ENCODE results near the gene SMARCD3.

The SMARCD3 gene

DNA sequence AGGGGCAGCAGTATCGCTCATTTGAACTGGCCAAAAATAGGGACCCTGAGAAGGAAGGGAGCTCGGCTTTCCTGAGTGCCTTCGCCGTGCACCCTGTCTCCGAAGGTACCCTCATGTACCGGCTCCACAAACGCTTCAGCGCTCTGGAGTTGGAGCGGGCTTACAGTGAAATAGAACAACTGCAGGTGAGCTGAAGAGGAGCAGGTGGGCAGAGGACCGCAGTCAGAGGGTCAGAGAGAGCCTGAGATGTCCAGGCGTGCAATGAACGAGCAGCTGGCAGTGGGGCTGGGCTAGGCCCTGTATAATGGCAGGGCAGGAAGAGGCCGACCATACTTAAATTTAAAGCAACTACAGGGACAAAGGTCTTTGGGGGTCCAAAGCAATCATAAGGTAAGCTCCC is 12.1 kb downstream of the SMARCD3 start:
- DNase-seq (ENCODE audit: low spot score), result no peak

DNA sequence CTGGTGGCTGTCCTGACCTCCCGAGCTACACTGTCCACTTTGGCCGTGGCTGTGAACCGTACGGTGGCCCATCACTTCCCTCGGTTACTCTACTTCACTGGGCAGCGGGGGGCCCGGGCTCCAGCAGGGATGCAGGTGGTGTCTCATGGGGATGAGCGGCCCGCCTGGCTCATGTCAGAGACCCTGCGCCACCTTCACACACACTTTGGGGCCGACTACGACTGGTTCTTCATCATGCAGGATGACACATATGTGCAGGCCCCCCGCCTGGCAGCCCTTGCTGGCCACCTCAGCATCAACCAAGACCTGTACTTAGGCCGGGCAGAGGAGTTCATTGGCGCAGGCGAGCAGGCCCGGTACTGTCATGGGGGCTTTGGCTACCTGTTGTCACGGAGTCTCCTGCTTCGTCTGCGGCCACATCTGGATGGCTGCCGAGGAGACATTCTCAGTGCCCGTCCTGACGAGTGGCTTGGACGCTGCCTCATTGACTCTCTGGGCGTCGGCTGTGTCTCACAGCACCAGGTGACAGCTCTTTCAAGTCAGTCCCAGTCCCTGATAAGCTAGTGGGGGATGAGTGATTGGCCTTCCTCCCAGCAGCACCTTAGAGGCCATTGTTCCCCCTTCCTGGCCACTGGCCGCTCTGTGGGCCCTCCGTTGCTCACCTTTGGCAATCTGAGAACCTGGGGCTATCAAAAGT is 13.3 kb downstream of the SMARCD3 start:
- DNase-seq (ENCODE audit: low spot score), result no peak

DNA sequence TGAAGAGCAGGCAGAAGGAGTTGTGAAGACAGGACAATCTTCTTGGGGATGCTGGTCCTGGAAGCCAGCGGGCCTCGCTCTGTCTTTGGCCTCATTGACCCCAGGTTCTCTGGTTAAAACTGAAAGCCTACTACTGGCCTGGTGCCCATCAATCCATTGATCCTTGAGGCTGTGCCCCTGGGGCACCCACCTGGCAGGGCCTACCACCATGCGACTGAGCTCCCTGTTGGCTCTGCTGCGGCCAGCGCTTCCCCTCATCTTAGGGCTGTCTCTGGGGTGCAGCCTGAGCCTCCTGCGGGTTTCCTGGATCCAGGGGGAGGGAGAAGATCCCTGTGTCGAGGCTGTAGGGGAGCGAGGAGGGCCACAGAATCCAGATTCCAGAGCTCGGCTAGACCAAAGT is 14.7 kb downstream of the SMARCD3 start:
- no peak for DNase-seq (ENCODE audit: low spot score)

GRCh38 chr7:151232917-151233701 is 15.4 kb downstream of the SMARCD3 start:
- peak; percentile 90 for DNase-seq (ENCODE audit: low spot score)

DNA sequence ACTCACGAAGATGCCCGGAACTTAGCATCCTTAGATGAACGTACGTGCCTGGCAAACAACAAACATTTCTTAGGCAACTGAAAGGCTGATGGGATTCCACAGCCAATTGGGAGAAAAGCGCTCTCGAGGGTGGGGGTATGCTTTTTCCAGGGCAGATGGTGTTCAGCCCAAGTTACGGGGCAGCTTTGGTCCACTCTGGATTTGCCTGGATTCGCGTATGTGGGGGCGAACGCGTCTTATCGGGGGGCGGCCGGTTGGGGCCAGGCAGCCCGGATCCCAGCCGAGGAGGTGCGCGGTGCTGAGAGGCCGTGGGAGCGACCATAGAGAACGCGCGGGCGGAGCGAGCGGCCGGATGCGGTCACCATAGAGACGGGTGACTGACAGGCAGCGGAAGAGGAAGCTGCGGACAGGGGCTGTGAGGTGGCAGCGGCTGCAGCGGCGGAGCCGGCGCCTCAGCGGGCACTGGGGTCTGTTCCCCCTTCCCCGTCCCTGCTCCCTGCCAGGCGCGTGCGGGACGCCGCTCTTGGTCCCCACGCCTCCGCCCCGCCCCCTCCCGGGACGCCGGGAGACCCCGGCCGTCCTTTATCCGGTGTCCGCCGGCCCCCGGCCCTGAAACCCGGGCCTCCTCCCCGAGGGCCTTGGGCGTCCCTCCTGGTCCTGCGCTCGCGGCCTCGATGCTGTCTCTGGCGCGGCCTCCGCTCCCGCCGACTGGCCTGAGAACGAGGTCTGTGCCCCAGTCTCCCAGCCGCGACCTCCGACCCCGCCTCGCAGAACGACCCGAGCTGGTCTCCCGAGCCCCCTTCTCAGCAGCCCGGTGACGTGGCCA is 16.2 kb downstream of the SMARCD3 start, which contains the start of gene CHPF2:
Gene CHPF2 (plus strand): TSS at position 393 of the 826 bp plus-strand sequence. CDS start 1,529 bp downstream, outside the sequence.
- DNase-seq (ENCODE audit: low spot score), result peak; percentile 88

GRCh38 chr7:151231080-151231479 is 17.4 kb downstream of the SMARCD3 start:
- DNase-seq (ENCODE audit: low spot score), result no peak

DNA sequence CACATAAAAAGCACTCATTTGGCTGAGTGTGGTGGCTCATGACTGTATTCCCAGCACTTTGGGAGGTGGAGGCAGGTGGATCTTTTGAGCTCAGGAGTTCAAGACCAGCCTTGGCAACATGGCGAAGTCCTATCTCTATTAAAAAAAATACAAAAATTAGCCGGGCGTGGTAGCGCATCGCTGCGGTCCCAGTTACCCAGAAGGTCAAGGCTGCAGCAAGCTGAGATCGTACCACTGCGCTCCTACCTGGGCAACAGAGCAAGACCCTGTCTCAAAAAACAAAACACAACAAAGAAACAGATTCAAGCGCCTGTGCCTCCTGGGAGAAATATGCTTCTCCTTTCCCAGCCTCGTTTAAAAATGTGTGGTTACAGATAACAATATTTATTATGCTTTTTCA is 19.2 kb downstream of the SMARCD3 start:
- no peak for DNase-seq (ENCODE audit: low spot score)

DNA sequence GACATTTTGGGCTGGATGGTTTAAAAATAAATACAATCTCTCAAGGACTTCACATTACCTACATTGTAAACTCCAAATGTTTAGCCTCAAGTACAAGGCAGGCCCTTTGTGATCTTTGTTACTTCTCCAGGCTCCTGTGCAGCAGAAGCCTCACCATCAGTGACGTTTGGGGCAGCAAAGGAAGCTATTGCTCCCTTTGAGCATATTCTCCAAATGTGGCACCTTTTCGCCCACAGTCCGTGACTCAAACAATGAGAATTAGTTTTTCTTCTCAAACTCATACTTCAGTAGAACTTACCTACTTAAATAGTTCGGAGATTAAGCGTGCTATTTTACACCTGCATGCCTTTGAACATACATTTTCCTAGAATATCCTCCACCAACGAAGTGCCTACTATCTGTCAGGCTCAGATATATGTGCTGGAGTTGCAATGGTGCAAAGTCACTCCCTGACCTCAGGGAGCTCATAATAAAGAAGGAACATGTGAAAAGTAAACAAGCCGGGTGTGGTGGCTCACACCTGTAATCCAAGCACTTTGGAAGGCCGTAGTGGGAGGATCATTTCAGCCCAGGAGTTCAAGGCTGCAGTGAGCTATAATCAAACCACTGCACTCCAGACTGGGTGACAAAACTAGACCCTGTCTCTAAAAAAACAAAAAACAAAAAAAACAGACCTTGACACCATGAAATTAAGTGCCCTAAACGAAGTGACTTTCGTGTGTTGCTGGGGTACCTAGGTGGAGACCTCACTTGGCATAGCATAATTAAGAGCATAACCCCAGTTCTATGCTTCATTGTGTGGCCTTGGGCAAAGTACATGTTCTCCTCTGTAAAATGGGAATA is 20.2 kb downstream of the SMARCD3 start:
- DNase-seq (ENCODE audit: low spot score), result peak; percentile 25

GRCh38 chr7:151226875-151227782 is 21.4 kb downstream of the SMARCD3 start, which contains the start of gene ABCF2:
Gene ABCF2, minus strand, starts transcription at chr7:151227205. Its CDS starts 747 bp downstream, at chr7:151226458.
- DNase-seq (ENCODE audit: low spot score), result peak; percentile 95

DNA sequence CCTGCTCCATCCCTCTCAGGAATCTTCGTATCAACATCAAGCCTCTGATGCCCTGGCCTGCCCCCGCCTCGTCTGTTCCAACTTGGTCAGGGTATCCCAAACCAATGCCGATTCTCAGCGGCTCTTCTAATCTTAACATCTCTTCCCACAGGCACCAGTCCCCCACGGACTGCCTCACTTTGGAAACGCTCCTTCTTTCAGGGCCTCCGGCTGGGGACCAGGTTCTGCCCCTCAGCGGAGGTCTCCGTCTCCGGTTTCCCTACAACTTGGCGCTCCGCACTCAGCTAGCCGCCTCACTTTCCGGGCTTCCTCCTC is 22.0 kb downstream of the SMARCD3 start:
- DNase-seq (ENCODE audit: low spot score), result no peak

DNA sequence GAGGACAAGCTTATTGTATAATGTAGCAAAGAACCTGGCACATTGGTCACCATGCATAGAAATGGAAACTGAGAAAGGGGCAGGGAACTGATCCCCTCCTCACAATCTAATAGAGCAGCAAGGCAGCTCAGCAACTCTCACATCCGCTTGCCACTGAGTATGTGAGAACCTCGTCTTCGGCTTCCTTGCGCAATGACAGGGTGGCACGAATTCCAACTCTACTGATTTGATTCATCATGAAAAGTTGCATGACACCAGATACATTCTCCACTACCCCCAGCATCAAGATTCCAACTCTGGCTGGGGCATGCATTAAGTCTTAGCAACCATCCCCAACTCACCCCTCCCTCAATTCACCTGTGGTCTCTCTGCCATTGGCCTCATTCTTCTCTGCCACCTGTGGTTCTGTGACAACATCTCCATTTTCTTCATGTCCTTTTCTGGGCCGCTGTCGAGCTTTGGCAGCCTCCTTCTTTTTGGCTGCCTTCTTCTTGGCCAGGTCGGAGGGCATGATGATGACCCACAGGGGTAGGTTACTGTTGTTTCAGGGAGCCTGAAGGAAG is 22.5 kb downstream of the SMARCD3 start:
- DNase-seq (ENCODE audit: low spot score), result no peak

DNA sequence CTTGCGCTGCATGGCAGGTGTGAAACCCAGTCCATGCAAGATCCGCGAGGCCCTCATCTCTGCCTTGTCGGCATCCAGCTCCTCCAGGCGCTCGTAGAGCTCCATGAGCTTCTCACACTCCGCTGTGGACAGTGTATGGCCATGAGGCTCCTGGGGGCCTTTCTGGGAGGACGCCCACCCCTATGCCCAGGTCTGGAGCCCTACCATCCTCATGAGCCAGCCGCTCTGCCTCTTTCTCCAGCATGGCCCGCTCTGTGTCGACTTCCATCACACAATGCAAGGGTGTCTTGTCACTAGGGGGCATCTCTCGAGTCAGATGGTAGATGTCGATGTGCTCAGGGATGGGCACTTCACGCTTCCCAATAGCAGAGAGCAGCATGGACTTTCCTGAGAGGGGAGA is 24.8 kb downstream of the SMARCD3 start:
- no peak for DNase-seq (ENCODE audit: low spot score)

DNA sequence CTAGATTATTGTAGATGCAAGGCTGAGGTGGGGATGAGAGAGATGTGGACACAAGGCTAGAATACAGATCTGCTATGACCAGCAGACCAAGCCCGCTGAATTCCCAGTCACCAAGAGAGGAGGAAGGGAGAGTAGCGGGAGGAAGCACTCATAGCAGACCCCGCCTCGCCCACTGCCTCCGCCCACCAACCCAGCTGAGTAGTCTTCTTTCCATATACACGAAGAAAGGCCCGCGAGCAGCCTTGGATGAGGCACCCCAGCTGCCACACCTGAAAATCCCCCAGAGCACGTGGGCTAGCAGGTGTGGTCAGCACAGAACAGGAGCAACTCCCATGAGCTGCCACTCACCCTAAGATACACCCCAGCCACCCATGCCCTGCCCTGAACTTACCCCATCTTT is 30.3 kb downstream of the SMARCD3 start:
- DNase-seq (ENCODE audit: low spot score), result no peak

DNA sequence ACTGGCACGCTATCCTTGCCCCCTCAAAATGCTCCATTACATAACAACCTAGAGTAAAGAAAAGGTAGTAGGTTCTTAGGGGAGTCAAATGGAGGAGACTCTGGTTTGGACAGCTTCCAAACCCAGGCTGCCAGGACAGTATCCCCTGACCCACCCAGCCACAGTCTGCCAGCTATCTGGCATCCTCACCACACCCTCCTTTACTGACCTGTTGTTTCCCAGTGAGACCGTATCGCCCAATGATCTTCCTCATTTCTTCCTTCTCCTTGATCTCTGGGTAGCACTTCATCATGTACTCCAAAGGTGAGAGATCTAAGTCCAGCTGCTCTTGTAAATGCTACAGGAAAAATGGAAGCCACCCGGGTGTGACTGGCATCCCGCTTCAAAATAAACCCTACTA is 33.1 kb downstream of the SMARCD3 start:
- no peak for DNase-seq (ENCODE audit: low spot score)

DNA sequence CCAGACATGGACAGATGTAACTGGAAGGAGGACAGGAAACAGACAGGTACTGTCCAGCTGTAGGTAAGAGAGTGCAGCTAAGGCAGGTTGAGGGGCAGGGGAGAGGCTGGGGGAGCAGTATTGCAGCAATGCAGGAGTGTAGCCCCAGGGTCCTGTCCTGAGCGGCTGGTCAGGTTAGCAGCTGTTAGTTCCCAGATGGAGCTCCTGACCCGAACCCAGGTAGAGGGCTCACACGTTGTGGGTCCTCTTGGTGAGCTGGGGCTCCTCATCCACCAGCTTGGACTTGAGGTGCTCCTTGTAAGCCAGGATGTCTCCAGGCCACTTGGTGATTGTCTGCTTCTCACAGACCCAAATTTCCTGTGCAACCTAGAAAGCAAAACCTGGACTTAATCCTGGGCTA is 34.7 kb downstream of the SMARCD3 start:
- no peak for DNase-seq (ENCODE audit: low spot score)

DNA sequence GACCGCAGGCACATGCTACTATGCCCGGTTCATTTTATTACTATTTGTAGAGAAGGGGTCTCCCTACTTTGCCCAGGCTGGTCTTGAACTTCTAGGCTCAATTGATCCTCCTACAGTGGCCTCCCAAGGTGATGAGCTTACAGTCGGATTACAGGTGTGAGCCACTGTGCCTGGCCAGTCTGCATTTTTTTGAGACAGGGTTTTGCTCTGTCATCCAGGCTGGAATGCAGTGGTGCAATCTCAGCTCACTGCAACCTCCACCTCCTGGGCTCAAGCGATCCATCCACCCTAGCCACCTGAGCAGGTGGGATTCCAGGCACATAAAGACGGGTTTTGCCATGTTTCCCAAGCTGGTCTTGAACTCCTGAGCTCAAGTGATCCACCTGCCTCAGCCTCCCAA is 35.9 kb downstream of the SMARCD3 start:
- no peak for DNase-seq (ENCODE audit: low spot score)

DNA sequence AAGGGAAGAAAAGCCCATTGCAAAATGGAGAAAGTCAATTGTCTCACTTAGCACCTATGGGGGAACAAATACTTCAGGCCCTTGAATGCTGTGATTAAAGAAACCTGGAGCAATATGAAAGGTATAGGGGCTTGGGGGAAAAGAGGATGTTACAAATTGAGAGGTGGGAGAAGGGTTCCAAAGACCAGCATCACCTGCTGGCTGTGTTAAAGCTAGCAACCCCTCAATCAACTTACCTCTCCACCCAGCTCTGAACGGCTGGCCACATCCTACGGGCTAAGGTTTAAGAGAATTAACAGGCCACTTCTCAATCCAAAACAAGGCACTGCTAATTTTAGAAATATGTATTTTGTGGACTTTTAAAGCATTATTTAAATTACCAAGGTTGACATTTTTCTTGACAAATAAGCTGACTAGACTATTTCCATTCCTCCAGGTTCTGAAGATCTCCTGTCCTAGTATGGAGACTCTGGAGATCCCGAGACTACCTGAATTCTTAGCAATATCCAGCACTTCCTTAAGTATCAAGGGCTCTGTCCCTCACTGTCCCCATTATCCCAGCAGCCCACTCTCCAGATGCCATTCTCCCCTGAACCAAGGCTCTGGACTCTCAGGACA is 37.2 kb downstream of the SMARCD3 start:
- no peak for DNase-seq (ENCODE audit: low spot score)

- DNase-seq (ENCODE audit: low spot score), result no peak
Observed at GRCh38 chr7:151210087-151210854, 38.2 kb downstream of the SMARCD3 start, which contains the start of gene H2BK1. Gene H2BK1, minus strand, starts transcription at chr7:151210488. Its CDS starts 170 bp downstream, at chr7:151210318.

DNA sequence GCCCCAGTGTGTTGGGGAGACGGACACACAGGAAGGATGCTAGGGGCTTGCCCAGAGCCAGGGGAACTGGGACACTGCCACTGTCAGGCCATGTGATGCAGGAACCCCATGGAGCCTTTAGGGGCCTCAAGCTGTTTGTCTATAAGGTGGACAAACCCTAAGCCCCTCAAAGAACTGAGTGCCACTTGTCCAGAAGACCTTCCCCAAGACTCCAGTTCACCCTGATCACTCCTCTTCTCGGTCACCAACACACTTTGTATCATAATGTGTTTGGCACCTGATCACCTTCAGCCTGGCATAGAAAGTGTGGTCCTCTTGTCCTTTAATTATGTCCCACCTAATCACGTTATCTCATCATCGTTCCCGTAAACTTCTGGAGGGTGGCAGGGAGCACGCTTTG is 38.9 kb downstream of the SMARCD3 start:
- no peak for DNase-seq (ENCODE audit: low spot score)

Data from hematopoietic multipotent progenitor cell treated with erythropoietin and hydrocortisone succinate and interleukin-3 and kit ligand, for 17 days (in vitro differentiated cells).